Osteocyte (in vitro differentiated cells): ENCODE results near the gene ABHD11. TPM values are rescaled to one million over a fixed set of nuclear protein-coding genes. Genes with fewer than 3 reads are reported as not detected.

Source experiments
- DNase-seq: peaks from one replicate; pipeline ENCODE4 v3.0.0; 2021; ENCODE audit warnings: mixed read lengths; ENCODE audit not compliant: unreplicated experiment; ENCODE audit errors: extremely low spot score
- H3K27ac Mint-ChIP-seq: one replicate; pipeline ENCODE4 v1.8.0; 2021; ENCODE audit warnings: mild to moderate bottlenecking, mixed read lengths; ENCODE audit not compliant: unreplicated experiment
- H3K27me3 Mint-ChIP-seq: one replicate; pipeline ENCODE4 v1.8.0; 2021; ENCODE audit warnings: mixed read lengths; ENCODE audit not compliant: unreplicated experiment
- H3K36me3 Mint-ChIP-seq: one replicate; pipeline ENCODE4 v1.8.0; 2021; ENCODE audit warnings: mixed read lengths; ENCODE audit not compliant: unreplicated experiment
- H3K4me1 Mint-ChIP-seq: one replicate; pipeline ENCODE4 v1.8.0; 2021; ENCODE audit warnings: mixed read lengths; ENCODE audit not compliant: unreplicated experiment
- H3K4me3 Mint-ChIP-seq: one replicate; pipeline ENCODE4 v1.8.0; 2021; ENCODE audit warnings: mild to moderate bottlenecking, moderate library complexity, mixed read lengths; ENCODE audit not compliant: unreplicated experiment
- H3K9me3 Mint-ChIP-seq: one replicate; pipeline ENCODE4 v1.8.0; 2021; ENCODE audit warnings: mixed read lengths; ENCODE audit not compliant: unreplicated experiment
- CTCF ChIP-seq: fragments of 200-600 bp; sonication (generic); IDR thresholded peaks from 2 replicates; pipeline ENCODE4 v1.5.0; 2021; ENCODE audit warnings: antibody characterized with exemption, mild to moderate bottlenecking, moderate library complexity
- total RNA-seq: library from RNA; stranded (reverse); gene quantifications from 2 replicates; pipeline ENCODE4 v1.2.1, GENCODE V29; 2021

The ABHD11 gene
- total RNA-seq, 1 donor from 2014 or later, result 17.4 TPM

- DNase-seq, result no peak
- H3K4me3 Mint-ChIP-seq, result peak overlapping the region; percentile 94
- no peaks in the 10 kb centered on the region for H3K9me3 Mint-ChIP-seq
- H3K36me3 Mint-ChIP-seq, result peaks cover 3% of the 10 kb centered on the region
- peaks cover 38% of the 10 kb centered on the region for H3K4me1 Mint-ChIP-seq
- no peak for TF ChIP-seq CTCF
- no peaks in the 10 kb centered on the region for H3K27me3 Mint-ChIP-seq
- peak overlapping the region; percentile 83 for H3K27ac Mint-ChIP-seq
Observed at GRCh38 chr7:73739387-73739767, 775 bp upstream of the ABHD11 start.

GRCh38 chr7:73738220-73738611, 386 bp downstream of the ABHD11 start:
- no peaks in the 10 kb centered on the region for H3K27me3 Mint-ChIP-seq
- DNase-seq, result no peak

DNA sequence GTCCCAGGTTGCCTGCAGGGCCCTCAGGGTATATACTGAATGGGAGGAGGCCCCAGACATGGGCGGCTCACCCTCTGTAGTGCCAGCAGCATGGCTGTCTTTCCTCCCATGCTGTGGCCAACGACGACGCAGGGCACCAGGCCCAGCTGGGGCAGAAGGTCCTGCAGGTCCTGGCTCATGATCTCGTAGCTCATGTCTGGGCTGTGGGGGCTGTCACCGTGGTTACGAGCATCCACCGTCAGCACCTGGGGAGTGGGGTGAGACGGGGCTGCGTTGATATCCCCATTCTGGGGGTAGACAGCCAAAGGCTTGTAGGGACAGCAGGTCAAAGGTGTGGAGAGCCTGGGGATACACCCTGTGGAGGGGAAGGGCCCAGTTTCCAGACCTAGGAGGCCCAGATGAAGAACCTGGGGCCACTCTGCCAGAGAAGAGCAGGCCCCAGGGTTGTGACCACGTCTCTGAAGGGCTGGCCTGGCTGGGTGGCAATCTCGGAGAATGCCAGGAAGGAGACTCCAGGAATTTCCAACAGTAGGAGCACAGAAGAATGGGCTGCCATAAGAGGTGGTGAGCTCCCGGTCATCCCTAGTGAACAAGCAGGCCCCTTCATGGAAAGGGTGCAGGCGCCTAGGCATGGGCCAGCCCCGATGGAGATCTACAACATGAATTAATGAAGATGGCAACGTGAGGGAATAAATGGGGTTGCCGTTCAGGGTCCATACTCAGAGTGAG, 947 bp downstream of the ABHD11 start:
- peak overlapping the region; percentile 93 for H3K27ac Mint-ChIP-seq
- no peaks in the 10 kb centered on the region for H3K9me3 Mint-ChIP-seq
- H3K36me3 Mint-ChIP-seq, result peaks cover 3% of the 10 kb centered on the region
- peaks cover 28% of the 10 kb centered on the region for H3K4me1 Mint-ChIP-seq
- no peak for TF ChIP-seq CTCF
- DNase-seq, result no peak
- H3K27me3 Mint-ChIP-seq, result no peaks in the 10 kb centered on the region
- peak overlapping the region; percentile 94 for H3K4me3 Mint-ChIP-seq

More at GRCh38 chr7:73738220-73738611, 386 bp downstream of the ABHD11 start:
- peak overlapping the region; percentile 93 for H3K27ac Mint-ChIP-seq
- H3K4me3 Mint-ChIP-seq, result peak overlapping the region; percentile 94
- H3K36me3 Mint-ChIP-seq, result peaks cover 3% of the 10 kb centered on the region
- H3K4me1 Mint-ChIP-seq, result peaks cover 34% of the 10 kb centered on the region
- no peaks in the 10 kb centered on the region for H3K9me3 Mint-ChIP-seq
- no peak for TF ChIP-seq CTCF

- no peak overlapping the region for H3K27ac Mint-ChIP-seq
- TF ChIP-seq CTCF, result no peak
- peaks cover 23% of the 10 kb centered on the region for H3K4me1 Mint-ChIP-seq
- DNase-seq, result no peak
- no peak overlapping the region for H3K4me3 Mint-ChIP-seq
- no peaks in the 10 kb centered on the region for H3K27me3 Mint-ChIP-seq
- no peaks in the 10 kb centered on the region for H3K9me3 Mint-ChIP-seq
- H3K36me3 Mint-ChIP-seq, result peaks cover 3% of the 10 kb centered on the region
Observed at GRCh38 chr7:73736885-73737284, 1.7 kb downstream of the ABHD11 start.

- DNase-seq, result no peak
- no peak for TF ChIP-seq CTCF
- H3K9me3 Mint-ChIP-seq, result no peaks in the 10 kb centered on the region
- H3K4me1 Mint-ChIP-seq, result peaks cover 23% of the 10 kb centered on the region
- no peak overlapping the region for H3K27ac Mint-ChIP-seq
- H3K4me3 Mint-ChIP-seq, result no peak overlapping the region
- H3K36me3 Mint-ChIP-seq, result peaks cover 3% of the 10 kb centered on the region
- no peaks in the 10 kb centered on the region for H3K27me3 Mint-ChIP-seq
Observed at GRCh38 chr7:73735528-73735905, 3.1 kb downstream of the ABHD11 start.
